IPS-15b (cell line): ENCODE results near the gene TMBIM6.

Experiments
- H3K27me3 ChIP-seq: one replicate; pipeline ENCODE4 v1.6.1; 2013; ENCODE audit warnings: low read length; ENCODE audit not compliant: control insufficient read depth, insufficient read depth
- H3K36me3 ChIP-seq: one replicate; pipeline ENCODE4 v1.6.1; 2013; ENCODE audit warnings: low read length; ENCODE audit not compliant: control insufficient read depth, insufficient read depth
- H3K4me1 ChIP-seq: one replicate; pipeline ENCODE4 v1.6.1; 2013; ENCODE audit warnings: mild to moderate bottlenecking, low read length; ENCODE audit not compliant: control insufficient read depth, insufficient read depth
- H3K4me3 ChIP-seq: one replicate; pipeline ENCODE4 v1.5.1; 2013; ENCODE audit warnings: low read depth, low read length
- H3K9ac ChIP-seq: one replicate; pipeline ENCODE4 v1.6.1; 2013; ENCODE audit warnings: low read depth, mild to moderate bottlenecking, low read length
- H3K9me3 ChIP-seq: one replicate; pipeline ENCODE4 v1.6.1; 2013; ENCODE audit warnings: mild to moderate bottlenecking, low read length; ENCODE audit not compliant: control insufficient read depth, insufficient read depth

Gene TMBIM6

DNA sequence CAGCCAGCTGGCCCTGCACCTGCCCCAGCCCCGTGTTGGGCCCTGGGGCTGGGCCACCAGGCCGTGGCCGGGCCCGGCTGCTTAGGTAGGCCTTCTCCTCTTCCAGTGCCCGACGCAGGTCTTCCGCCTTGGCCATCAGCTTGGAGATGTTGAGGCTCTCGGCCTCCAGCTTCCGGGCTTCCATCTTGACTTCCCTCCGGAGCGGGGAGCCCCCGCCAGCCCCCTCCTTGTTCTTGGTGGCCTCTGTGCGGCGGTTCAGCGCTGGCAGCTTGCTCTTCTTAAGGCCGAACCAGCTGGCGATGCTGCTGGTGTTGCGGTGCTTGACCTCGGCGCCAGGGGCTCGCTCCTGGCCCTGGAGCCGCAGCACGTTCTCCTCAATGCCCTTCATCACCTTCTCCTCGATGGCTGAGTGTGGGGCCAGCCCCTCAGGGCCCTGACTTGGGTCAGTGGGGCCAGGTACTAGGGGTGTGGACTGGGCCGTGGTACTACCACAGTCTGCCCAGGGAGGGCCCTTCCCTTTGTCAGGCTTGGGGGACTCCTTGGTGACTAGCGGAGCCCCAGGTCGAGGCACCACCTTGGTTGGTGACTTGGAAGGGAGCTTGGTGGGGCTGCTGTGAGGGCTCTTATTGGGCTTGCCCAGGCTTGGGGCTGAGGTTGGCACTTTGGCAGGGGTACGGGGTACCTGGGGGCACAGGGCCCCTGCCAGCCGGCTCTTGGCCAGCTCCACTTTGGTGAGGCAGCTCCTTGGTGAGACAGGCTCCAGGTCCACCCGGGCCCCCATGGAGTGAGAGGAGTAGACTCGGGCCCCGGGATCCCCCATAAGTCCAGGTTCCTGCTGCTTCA, 53.7 kb downstream of the TMBIM6 start:
- Histone ChIP-seq H3K9me3 (no peaks in the 10 kb centered on the region), H3K4me1 (no peaks in the 10 kb centered on the region), H3K36me3 (peaks cover 22% of the 10 kb centered on the region), H3K9ac (no peak overlapping the region), H3K27me3 (no peaks in the 10 kb centered on the region), H3K4me3 (no peak overlapping the region)

- Histone ChIP-seq H3K9me3 (no peaks in the 10 kb centered on the region), H3K4me1 (no peaks in the 10 kb centered on the region), H3K4me3 (no peak overlapping the region), H3K9ac (no peak overlapping the region), H3K36me3 (peaks cover 25% of the 10 kb centered on the region), H3K27me3 (no peaks in the 10 kb centered on the region)
Observed at GRCh38 chr12:49795654-49796105, 54.3 kb downstream of the TMBIM6 start.

DNA sequence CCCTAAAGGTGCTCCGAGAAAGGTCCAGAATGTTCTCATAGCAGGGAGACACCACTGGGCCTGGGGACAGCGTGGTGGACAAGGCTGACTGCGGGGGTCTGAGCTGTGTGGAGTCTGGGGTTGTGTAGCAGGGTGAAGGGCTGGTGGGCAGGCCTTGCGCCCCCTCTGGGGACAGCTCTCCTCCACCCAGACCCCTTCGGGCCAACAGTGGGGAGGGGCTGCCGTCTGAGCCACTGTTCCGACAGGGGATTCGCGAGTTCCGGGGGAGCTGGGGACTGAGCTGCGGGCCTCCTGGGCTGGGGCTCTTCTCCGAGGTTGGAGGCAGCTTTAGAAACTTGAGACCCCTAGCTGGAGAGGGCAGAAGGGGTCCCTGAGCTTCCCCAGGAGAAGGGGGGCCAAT, 54.8 kb downstream of the TMBIM6 start:
- Histone ChIP-seq H3K9ac (no peak overlapping the region), H3K4me1 (no peaks in the 10 kb centered on the region), H3K9me3 (no peaks in the 10 kb centered on the region), H3K27me3 (no peaks in the 10 kb centered on the region), H3K36me3 (peaks cover 26% of the 10 kb centered on the region), H3K4me3 (no peak overlapping the region)

DNA sequence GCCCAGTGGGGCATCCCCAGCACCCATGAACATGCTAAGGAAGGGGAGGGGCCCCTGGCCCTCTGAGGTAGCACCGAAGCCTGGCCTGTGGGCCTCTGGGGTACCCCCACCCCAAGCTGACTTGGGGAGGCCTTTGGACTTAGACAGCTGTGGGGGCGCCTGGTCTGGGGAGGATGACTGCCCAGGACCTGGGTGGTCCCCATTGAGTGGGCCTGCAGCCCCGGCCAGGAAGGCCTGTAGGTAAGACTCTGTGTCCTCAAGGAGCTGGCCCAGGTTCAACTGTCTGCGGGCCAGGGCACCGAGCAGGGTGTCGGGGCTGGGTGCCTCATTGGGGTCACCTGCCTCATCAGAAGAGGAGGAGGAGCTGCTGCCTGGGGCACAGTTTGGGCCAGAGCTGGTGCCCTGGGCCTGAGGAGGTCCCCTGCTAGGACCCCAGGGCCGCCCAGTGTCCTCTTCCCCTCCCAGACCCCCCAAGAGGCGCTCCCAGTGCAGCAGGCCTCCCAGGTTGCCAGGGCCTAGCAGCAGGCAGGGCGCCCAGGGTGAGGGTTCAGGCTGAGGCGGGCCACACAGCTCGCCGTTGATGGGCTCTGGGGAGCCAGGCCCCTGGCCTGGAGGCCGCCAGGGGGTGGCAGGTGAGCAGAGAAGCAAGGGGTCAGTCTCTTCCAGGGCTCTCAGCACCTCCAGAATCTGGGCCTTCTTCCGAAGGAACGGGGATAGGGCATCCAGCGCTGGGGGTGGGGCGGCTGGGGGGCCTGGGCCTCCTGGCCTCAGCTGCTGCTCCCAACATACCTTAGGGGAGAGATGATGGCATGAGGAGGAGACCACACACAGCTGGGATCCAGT, 55.5 kb downstream of the TMBIM6 start:
- Histone ChIP-seq H3K4me1 (no peaks in the 10 kb centered on the region), H3K27me3 (no peaks in the 10 kb centered on the region), H3K9ac (no peak overlapping the region), H3K9me3 (no peaks in the 10 kb centered on the region), H3K4me3 (no peak overlapping the region), H3K36me3 (peaks cover 30% of the 10 kb centered on the region)

DNA sequence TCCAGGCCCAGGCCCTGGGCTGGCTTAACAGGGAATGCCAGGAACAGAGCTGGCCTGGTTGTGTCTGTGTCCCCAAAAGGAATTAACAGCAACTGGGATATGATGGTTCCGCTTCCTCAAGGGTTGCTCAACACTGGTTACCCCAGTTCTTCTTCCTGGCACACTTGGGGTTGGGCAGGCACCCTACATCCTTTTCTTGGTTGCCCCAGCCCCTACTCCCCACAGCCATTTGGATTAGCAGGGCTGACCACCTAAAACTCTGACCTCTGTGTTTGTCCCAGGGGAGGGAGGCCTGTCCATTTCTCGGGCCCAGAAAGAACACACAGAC, 56.1 kb downstream of the TMBIM6 start:
- H3K9me3 ChIP-seq = no peaks in the 10 kb centered on the region
- H3K36me3 ChIP-seq = peaks cover 31% of the 10 kb centered on the region
- no peaks in the 10 kb centered on the region for H3K27me3 ChIP-seq
- no peak overlapping the region for H3K9ac ChIP-seq
- H3K4me1 ChIP-seq = no peaks in the 10 kb centered on the region
- no peak overlapping the region for H3K4me3 ChIP-seq

GRCh38 chr12:49798248-49798647, 56.9 kb downstream of the TMBIM6 start:
- H3K27me3 ChIP-seq = no peaks in the 10 kb centered on the region
- H3K9ac ChIP-seq = no peak overlapping the region
- H3K9me3 ChIP-seq = no peaks in the 10 kb centered on the region
- H3K4me1 ChIP-seq = no peaks in the 10 kb centered on the region
- H3K36me3 ChIP-seq = peaks cover 35% of the 10 kb centered on the region
- H3K4me3 ChIP-seq = no peak overlapping the region

GRCh38 chr12:49798934-49799333, 57.6 kb downstream of the TMBIM6 start:
- H3K9ac ChIP-seq = no peak overlapping the region
- no peak overlapping the region for H3K4me3 ChIP-seq
- no peaks in the 10 kb centered on the region for H3K27me3 ChIP-seq
- H3K36me3 ChIP-seq = peaks cover 35% of the 10 kb centered on the region
- no peaks in the 10 kb centered on the region for H3K9me3 ChIP-seq
- H3K4me1 ChIP-seq = no peaks in the 10 kb centered on the region

GRCh38 chr12:49800421-49801140, 59.2 kb downstream of the TMBIM6 start:
- Histone ChIP-seq H3K36me3 (peaks cover 39% of the 10 kb centered on the region), H3K9me3 (no peaks in the 10 kb centered on the region), H3K27me3 (no peaks in the 10 kb centered on the region), H3K4me3 (no peak overlapping the region), H3K9ac (no peak overlapping the region), H3K4me1 (no peaks in the 10 kb centered on the region)

DNA sequence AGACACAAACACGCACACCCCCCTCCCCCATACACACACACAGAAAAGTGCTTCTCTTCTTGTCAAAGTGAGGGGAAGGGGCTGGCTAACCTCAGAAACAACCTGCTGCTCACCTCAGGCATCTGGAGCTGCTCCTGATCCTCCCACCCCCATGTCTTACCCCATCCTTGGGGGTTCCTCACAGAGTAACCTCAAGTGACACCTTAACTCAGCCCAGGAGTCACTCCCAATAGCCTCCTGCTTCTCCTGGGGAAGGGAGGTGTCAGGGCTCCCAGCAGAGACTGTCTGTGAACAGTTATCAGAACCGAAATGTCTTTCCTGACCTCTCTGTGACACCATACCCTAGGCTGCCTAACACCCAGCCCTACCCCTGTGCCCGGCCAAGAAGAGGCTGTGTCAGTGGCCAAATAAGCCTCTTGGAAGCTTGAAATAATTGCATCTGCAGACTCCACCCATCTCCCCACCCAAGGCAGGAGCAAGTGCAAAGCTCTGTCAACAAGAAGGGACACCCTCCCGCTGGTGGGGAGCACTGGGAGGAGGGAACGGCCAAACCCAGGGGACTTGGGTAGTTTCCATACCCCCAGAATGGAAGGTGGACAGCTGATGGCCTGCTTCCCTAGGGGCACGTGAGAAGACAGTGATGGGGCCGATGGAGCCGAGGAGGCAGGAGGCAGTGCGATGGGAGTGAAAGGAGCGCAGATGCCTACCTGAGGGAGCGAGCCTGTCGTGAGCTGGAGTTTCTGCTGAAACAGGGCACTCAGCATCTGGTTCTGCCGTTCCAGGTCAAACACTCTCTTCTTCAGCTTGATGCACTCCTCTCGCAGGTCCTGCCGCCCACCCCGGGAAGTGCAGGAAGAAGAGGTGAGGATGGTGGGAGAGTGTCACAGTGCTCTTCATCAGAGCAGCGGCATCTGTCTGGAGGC, 60.0 kb downstream of the TMBIM6 start:
- H3K9me3 ChIP-seq = no peaks in the 10 kb centered on the region
- H3K4me3 ChIP-seq = no peak overlapping the region
- peaks cover 39% of the 10 kb centered on the region for H3K36me3 ChIP-seq
- H3K4me1 ChIP-seq = no peaks in the 10 kb centered on the region
- no peaks in the 10 kb centered on the region for H3K27me3 ChIP-seq
- no peak overlapping the region for H3K9ac ChIP-seq

GRCh38 chr12:49803693-49804450, 62.5 kb downstream of the TMBIM6 start:
- peaks cover 27% of the 10 kb centered on the region for H3K36me3 ChIP-seq
- H3K4me3 ChIP-seq = no peak overlapping the region
- H3K4me1 ChIP-seq = peaks cover 5% of the 10 kb centered on the region
- no peaks in the 10 kb centered on the region for H3K27me3 ChIP-seq
- no peaks in the 10 kb centered on the region for H3K9me3 ChIP-seq
- H3K9ac ChIP-seq = no peak overlapping the region
